ENCODE results near the gene SORT1.

- TF ChIP-seq CTCF (conservative IDR thresholded peaks at IDR 0.05; ENCODE audit: low read depth, low read length): no peak
- no peak for TF ChIP-seq EZH2 (IDR thresholded peaks at IDR 0.05; ENCODE audit: low read length, unreplicated experiment)
- no peak for TF ChIP-seq EZH2phosphoT487 (IDR thresholded peaks at IDR 0.05; ENCODE audit: borderline replicate concordance, low read length)
Observed at GRCh38 chr1:109373126-109373525, 24.6 kb downstream of the SORT1 start.
